B cell (primary cell): ENCODE measurements around the gene NPFFR1. TPM values are rescaled to one million over a fixed set of nuclear protein-coding genes. Genes with fewer than 3 reads are reported as not detected.

Experiments used
- ATAC-seq: fragments of 200-7000 bp; cut with Tn5 transposase; one replicate; pipeline ENCODE4 v1.10.0; 2021; ENCODE audit warnings: low read depth, mild to moderate bottlenecking, moderate number of reproducible peaks, moderate library complexity
- CTCF ChIA-PET: fragments of 350-600 bp; sonication (Branson Sonifier 250); formaldehyde crosslinking; loops from one replicate; lab custom pipeline; 2021; ENCODE audit warnings: antibody characterized with exemption, inconsistent platforms; lab: Charles Lee
- POLR2A ChIA-PET: fragments of 350-600 bp; sonication (Branson Sonifier 250); formaldehyde crosslinking; loops from one replicate; lab custom pipeline; 2021; ENCODE audit warnings: antibody characterized with exemption; lab: Charles Lee
- DNase-seq: peaks from one replicate; pipeline ENCODE4 v3.0.0; 2013
- H2AFZ ChIP-seq: 2 replicates; pipeline ENCODE4 v1.6.1; 2012; ENCODE audit warnings: mild to moderate bottlenecking, low read depth, low read length; ENCODE audit not compliant: insufficient read depth, poor library complexity, severe bottlenecking
- H3K27ac ChIP-seq, 2 donors: 1 replicate in 1 of 2; 2 replicates in 1 of 2; pipeline ENCODE4 v1.5.1; 2012 to 2013; ENCODE audit warnings: low read length in 2 of 2, mild to moderate bottlenecking in 2 of 2, moderate library complexity in 1 of 2
- H3K27me3 ChIP-seq, 4 experiments: fragments of 200-600 bp in 1 of 4; sonication (generic) in 1 of 4; replicated peaks in 1 of 4; 1 replicate in 2 of 4; 2 replicates in 2 of 4; pipeline versions ENCODE4 v1.6.1 to v1.7.0; 2013 to 2016; ENCODE audit warnings: low read length in 3 of 4, mild to moderate bottlenecking in 2 of 4, mixed read lengths in 1 of 4, moderate library complexity in 1 of 4; ENCODE audit not compliant: insufficient read depth in 4 of 4, control insufficient read depth in 3 of 4; ENCODE audit errors: control extremely low read depth in 1 of 4
- H3K36me3 ChIP-seq, 2 experiments: replicated peaks in 1 of 2; 1 replicate in 1 of 2; 2 replicates in 1 of 2; pipeline versions ENCODE4 v1.6.1 to v1.7.1; 2013; ENCODE audit warnings: low read length in 1 of 2; ENCODE audit not compliant: insufficient read depth in 2 of 2, control insufficient read depth in 1 of 2; ENCODE audit errors: control extremely low read depth in 1 of 2, extremely low read depth in 1 of 2
- H3K4me1 ChIP-seq, 2 donors: fragments of 200-600 bp in 1 of 2; sonication (generic) in 1 of 2; 1 replicate in 1 of 2; 2 replicates in 1 of 2; pipeline versions ENCODE4 v1.5.1 to v1.6.1; 2013 to 2017; ENCODE audit warnings: low read length in 2 of 2; ENCODE audit not compliant: control insufficient read depth in 2 of 2, insufficient read depth in 2 of 2
- H3K4me2 ChIP-seq: replicated peaks from 2 replicates; pipeline ENCODE3; 2012; ENCODE audit warnings: mild to moderate bottlenecking, low read depth, low read length; ENCODE audit not compliant: poor library complexity, severe bottlenecking
- H3K4me3 ChIP-seq, 5 experiments: fragments of 200-600 bp in 1 of 5; sonication (generic) in 1 of 5; 1 replicate in 3 of 5; 2 replicates in 2 of 5; pipeline versions ENCODE4 v1.5.1 to v1.7.0; 2011 to 2016; ENCODE audit warnings: low read length in 4 of 5, mild to moderate bottlenecking in 4 of 5, low read depth in 2 of 5, control low read depth in 1 of 5, moderate library complexity in 1 of 5; ENCODE audit not compliant: insufficient read depth in 1 of 5; ENCODE audit errors: control extremely low read depth in 1 of 5, extremely low read depth in 1 of 5
- H3K79me2 ChIP-seq: fragments of 200-600 bp; sonication (generic); one replicate; pipeline ENCODE4 v1.6.0; 2016; ENCODE audit warnings: low read length; ENCODE audit not compliant: control insufficient read depth, insufficient read depth
- H3K9ac ChIP-seq: fragments of 200-600 bp; sonication (generic); 2 replicates; pipeline ENCODE4 v1.6.1; 2017; ENCODE audit warnings: mild to moderate bottlenecking, low read length, moderate library complexity
- H3K9me3 ChIP-seq, 3 donors: one replicate each; pipeline versions ENCODE4 v1.6.1 to v1.7.1; 2013; ENCODE audit warnings: low read length in 2 of 3; ENCODE audit not compliant: control insufficient read depth in 2 of 3, insufficient read depth in 1 of 3; ENCODE audit errors: control extremely low read depth in 1 of 3
- H4K20me1 ChIP-seq: 2 replicates; pipeline ENCODE4 v1.6.0; 2012; ENCODE audit warnings: mild to moderate bottlenecking, low read length; ENCODE audit not compliant: insufficient read depth, control insufficient read depth, poor library complexity, severe bottlenecking
- H3K27ac Mint-ChIP-seq: one replicate; pipeline ENCODE4 v1.8.0; 2021; ENCODE audit warnings: mixed read lengths
- H3K27me3 Mint-ChIP-seq: one replicate; pipeline ENCODE4 v1.8.0; 2021; ENCODE audit warnings: mixed read lengths
- H3K4me1 Mint-ChIP-seq: one replicate; pipeline ENCODE4 v1.8.0; 2021; ENCODE audit warnings: mixed read lengths
- H3K4me3 Mint-ChIP-seq: one replicate; pipeline ENCODE4 v1.8.0; 2021; ENCODE audit warnings: mixed read lengths
- H3K9me3 Mint-ChIP-seq: one replicate; pipeline ENCODE4 v1.8.0; 2022; ENCODE audit warnings: mixed read lengths; ENCODE audit not compliant: insufficient read depth
- CTCF ChIP-seq: fragments of 200-600 bp; IDR thresholded peaks from one replicate; pipeline ENCODE4 v1.8.0; 2022; ENCODE audit warnings: antibody characterized with exemption, mild to moderate bottlenecking
- EZH2 ChIP-seq: IDR thresholded peaks from 2 replicates; pipeline ENCODE4 v1.6.1; 2012; ENCODE audit warnings: borderline replicate concordance, low read depth, mild to moderate bottlenecking, moderate library complexity, low read length; ENCODE audit not compliant: insufficient read depth, poor library complexity, severe bottlenecking
- WGBS: methylation state at CpG from one replicate; pipeline ENCODE4 v1.1.5; 2013; ENCODE audit warnings: missing lambda C conversion rate; ENCODE audit not compliant: insufficient coverage; 5-methylcytosine and 5-hydroxymethylcytosine counted together
- intact Hi-C: fragments of 100-400 bp; cut with micrococcal nuclease; formaldehyde crosslinking; loops from one replicate; pipeline ENCODE4 v1.10.0; 2022
- polyA plus RNA-seq: library from polyadenylated mRNA; depleted of rRNA; stranded (reverse); fragments of >200 nt; gene quantifications from 2 replicates; pipeline ENCODE4 v1.2.3, GENCODE V29; 2012
- total RNA-seq, 2 donors: library from RNA; stranded (reverse); fragments of 120-200 nt in 1 of 2; gene quantifications; 1 replicate in 1 of 2; 2 replicates in 1 of 2; pipeline versions ENCODE4 v1.2.3 to v1.2.4, GENCODE V29; 2013 to 2022

The NPFFR1 gene
- total and polyA plus RNA-seq, 2 donors (not counting 1 experiment from before 2014, with no cell fraction given) = not detected

GRCh38 chr10:70328967-70329366 is 45.2 kb upstream of the NPFFR1 start:
- Mint-ChIP-seq H3K9me3 (no peaks in the 10 kb centered on the region), H3K27me3 (peaks cover 39% of the 10 kb centered on the region), H3K4me3 (no peak overlapping the region), H3K27ac (no peak overlapping the region), H3K4me1 (peaks cover 46% of the 10 kb centered on the region)
- ChIA-PET CTCF (interaction anchor here (1.6 kb wide), 1 partner anchor 64 kb away, joined by 3 read pairs; no protein-coding TSS in a partner anchor), POLR2A (no interaction called here)
- H3K4me3 ChIP-seq = no peak overlapping the region
- H4K20me1 ChIP-seq = no peaks in the 10 kb centered on the region
- no peak overlapping the region for H3K4me2 ChIP-seq
- no peaks in the 10 kb centered on the region for H3K36me3 ChIP-seq
- H3K27me3 ChIP-seq = peaks cover 0 to 37% (median 11%) of the 10 kb centered on the region in 4 experiments
- no peak overlapping the region for H2AFZ ChIP-seq
- DNase-seq (no peak), ATAC-seq (no peak)
- TF ChIP-seq EZH2 = no peak
- no peak for TF ChIP-seq CTCF
- intact Hi-C loops = no loop called here
- 90% methylated on average over 2 of the region's 4 CpGs for WGBS
- H3K9ac ChIP-seq = no peak overlapping the region
- peaks cover 0 to 14% (median 3%) of the 10 kb centered on the region in 3 donors for H3K9me3 ChIP-seq
- H3K27ac ChIP-seq = no peak overlapping the region
- H3K79me2 ChIP-seq = no peaks in the 10 kb centered on the region
- H3K4me1 ChIP-seq = peaks cover 34 to 41% of the 10 kb centered on the region in 2 donors

GRCh38 chr10:70328018-70328417 is 44.2 kb upstream of the NPFFR1 start:
- peaks cover 54% of the 10 kb centered on the region for H3K4me1 Mint-ChIP-seq
- no peak overlapping the region for H3K4me3 Mint-ChIP-seq
- no peak overlapping the region for H2AFZ ChIP-seq
- peaks cover 44 to 50% of the 10 kb centered on the region in 2 donors for H3K4me1 ChIP-seq
- H3K9me3 Mint-ChIP-seq = no peaks in the 10 kb centered on the region
- no peak overlapping the region for H3K4me2 ChIP-seq
- H3K9ac ChIP-seq = no peak overlapping the region
- POLR2A ChIA-PET = no interaction called here
- CTCF ChIA-PET = interaction anchor here (0.6 to 1.6 kb wide), 2 partner anchors 56 to 63 kb away, joined by 3 to 4 read pairs; no protein-coding TSS in a partner anchor
- no CpG with 5 or more reads among the region's 4 CpGs for WGBS
- H3K27me3 Mint-ChIP-seq = peaks cover 39% of the 10 kb centered on the region
- no peak overlapping the region for H3K27ac ChIP-seq
- H3K9me3 ChIP-seq = peaks cover 0 to 6% (median 0%) of the 10 kb centered on the region in 3 donors
- no peak for ATAC-seq
- no peaks in the 10 kb centered on the region for H4K20me1 ChIP-seq
- no peak overlapping the region for H3K27ac Mint-ChIP-seq
- DNase-seq = no peak
- H3K36me3 ChIP-seq = no peaks in the 10 kb centered on the region
- peaks cover 0 to 27% (median 9%) of the 10 kb centered on the region in 4 experiments for H3K27me3 ChIP-seq
- H3K4me3 ChIP-seq = no peak overlapping the region
- TF ChIP-seq EZH2 = no peak
- TF ChIP-seq CTCF = no peak
- H3K79me2 ChIP-seq = no peaks in the 10 kb centered on the region
- intact Hi-C loops = no loop called here
